Thyroid gland (tissue), 4 donors: ENCODE data around the gene CAPN13.

Experiments
- CTCF ChIP-seq, 6 experiments: fragments of 200-600 bp in 3 of 6; fragments of 450-650 bp in 3 of 6; sonication (generic) in 3 of 6; IDR thresholded peaks; one replicate each; pipeline ENCODE4 v1.5.1; 2016 to 2019; ENCODE audit warnings: antibody characterized with exemption in 6 of 6, mild to moderate bottlenecking in 2 of 6, inconsistent platforms in 1 of 6, moderate library complexity in 1 of 6
- POLR2A ChIP-seq, 2 donors: fragments of 450-650 bp; IDR thresholded peaks; one replicate each; pipeline ENCODE4 v1.6.1; 2017; ENCODE audit warnings: antibody characterized with exemption in 2 of 2, mild to moderate bottlenecking in 2 of 2, moderate library complexity in 1 of 2

GRCh38 chr2:30780776-30781330, 26.4 kb downstream of the CAPN13 start:
- TF ChIP-seq CTCF (IDR thresholded peaks at IDR 0.05) (no peak), POLR2A (IDR thresholded peaks at IDR 0.05) (no peak)
